ENCODE measurements around the gene VAMP7.
A peak's percentile ranks its signal among the peaks of the same experiment; 100 is the strongest.
"Not testable (repeated sequence)": the region's sequence is repeated elsewhere in the genome, so short reads cannot be mapped to it uniquely, and the experiment has no call there.

VAMP7 gene

DNA sequence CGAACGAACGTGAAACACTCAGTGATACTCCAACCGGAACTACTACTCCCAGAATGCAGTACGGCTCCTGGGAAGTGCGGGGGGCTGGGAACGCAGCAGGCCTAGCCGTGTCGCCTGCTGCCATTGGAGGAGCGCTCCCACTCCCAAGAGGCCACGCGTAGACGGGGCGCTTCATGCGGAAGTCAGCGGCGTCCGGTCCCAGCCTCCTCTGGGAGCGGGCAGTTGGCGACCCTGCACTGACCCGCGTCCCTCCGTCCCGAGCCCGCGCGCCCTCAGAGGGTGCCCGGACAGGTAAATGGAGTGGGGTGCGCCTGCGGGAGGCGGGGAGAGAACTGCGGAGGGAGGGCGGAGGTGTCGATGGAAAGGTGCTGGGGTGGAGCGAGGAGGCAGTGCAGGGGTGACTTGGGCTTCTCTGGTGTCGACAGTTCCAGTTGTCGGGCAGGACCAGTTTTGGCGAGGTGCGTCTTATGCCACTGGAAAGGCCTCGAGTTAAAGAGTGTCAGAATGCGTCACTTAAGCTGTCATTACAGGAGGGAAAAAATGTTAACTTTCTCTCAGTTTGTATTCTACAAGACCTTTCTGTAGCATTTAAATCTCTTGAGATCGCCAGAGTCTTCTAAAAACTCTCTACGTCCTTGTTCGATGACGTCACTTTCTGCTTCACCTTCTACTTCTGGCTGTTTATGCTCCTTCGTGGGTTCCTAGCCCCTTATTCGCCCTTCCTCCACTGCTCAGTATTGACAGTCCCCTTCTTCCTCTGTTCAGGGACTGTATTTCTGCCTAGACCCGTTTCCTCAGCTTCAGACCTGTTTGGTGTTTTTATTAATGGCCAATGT is at the start of gene VAMP7:
VAMP7 (plus strand) TSS at position 188 of the 836 bp plus-strand sequence. CDS start 8,122 bp downstream, outside the sequence.
- DNase-seq = peak; percentile 87

DNA sequence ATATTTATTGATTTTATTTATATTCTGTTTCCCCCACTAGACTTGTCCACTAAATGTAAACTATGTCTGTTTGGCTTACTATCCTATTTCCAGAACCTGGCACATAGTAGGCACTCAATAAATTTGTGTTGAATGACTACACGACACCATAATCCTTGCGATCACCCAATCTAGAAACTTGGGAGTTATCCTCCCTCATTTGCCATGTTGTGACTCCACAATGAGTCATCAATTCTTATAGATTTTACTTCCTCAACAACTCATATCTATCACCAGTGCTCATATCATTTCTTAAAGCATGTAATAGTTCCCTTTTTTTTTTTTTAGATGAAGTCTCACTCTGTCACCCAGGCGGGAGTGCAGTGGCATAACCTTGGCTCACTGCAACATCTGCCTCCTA is 39.9 kb upstream of the VAMP7 start:
- DNase-seq = no peak

GRCh38 chrX:155851786-155852185 is 29.4 kb upstream of the VAMP7 start:
- DNase-seq = not testable (repeated sequence)

DNA sequence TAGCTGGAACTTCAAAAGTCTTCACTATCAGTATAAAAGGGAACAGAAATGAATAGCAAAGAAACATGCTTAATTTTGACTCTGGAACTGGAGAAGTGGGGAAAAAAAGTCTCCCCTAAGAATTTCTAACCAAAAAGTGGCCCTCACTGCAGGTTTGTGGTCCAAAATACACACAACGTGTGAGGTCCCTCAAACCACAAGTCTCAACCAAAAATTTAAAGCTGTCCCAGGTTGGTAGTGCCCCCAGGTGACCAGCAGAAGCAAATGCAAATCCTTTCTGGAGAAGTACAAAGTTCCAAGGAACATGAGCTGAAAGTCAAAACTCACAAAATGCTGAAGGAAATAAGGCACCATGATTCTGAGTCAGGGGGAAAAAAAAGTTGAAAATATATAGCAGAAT is 23.6 kb upstream of the VAMP7 start:
- DNase-seq = no peak

DNA sequence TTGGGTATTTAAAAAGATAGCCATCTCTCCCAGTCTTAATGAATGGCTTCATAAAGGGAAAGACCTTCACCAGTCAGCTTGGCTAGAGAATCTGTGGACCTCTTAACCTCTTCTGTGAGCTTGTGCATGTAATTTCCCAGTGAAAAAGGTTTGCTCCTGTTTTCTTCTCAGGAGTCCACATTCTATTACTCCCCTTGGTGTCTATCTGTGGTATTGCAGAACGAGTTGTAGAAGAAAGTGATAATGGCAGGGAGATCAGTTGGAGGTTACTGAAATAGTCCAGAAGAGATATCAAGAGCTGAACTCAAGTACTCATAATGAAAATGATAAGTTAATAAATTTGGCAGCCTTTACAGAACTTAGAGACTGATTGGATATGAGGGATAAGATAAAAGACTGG is 16.5 kb upstream of the VAMP7 start:
- no peak for DNase-seq

- no peak for DNase-seq
Measured at GRCh38 chrX:155865193-155865592, 16.0 kb upstream of the VAMP7 start.

DNA sequence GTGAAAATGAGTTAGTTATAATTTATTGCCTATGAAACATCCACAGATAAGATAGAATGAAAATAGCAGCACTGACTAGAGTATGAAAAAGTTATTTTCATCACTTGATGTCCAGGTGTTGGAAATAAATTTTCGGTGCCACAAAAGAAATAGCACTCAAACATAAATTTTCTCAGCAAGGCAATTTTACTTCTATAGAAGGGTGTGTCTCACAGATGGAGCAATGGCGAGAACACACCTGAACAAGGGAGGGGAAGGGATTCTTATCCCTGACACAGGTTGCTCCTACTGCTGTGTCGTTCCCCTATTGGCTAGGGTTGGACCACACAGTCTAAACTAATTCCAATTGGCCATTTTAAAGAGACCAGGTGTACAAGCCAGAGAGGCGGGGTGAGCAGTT is 13.3 kb upstream of the VAMP7 start:
- DNase-seq = no peak

- DNase-seq = no peak
Measured at GRCh38 chrX:155870958-155871357, 10.2 kb upstream of the VAMP7 start.

- DNase-seq = no peak
Measured at GRCh38 chrX:155871934-155872333, 9.2 kb upstream of the VAMP7 start.

- DNase-seq = no peak
Measured at GRCh38 chrX:155873188-155873587, 8.0 kb upstream of the VAMP7 start.

- DNase-seq = no peak
Measured at GRCh38 chrX:155874571-155875244, 6.4 kb upstream of the VAMP7 start.

DNA sequence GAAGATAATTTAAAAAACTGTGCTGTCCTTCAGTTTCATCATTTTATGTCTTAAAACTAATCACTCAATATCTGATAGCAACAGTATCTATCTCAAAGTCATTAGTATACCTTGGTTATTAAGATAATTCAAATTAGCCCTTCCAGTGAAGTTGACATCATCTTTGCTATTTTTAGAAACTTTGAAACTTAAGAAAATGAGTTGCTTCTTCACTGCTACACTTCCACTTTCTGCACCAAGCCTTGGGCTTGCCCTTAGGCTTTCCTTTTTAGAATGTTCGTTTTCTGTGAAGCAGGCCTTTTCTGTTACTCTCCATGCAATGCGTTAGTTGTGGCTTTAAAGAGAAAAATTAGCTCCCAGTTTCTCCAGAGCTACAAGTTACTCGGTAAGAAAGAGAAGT is 4.4 kb upstream of the VAMP7 start:
- no peak for DNase-seq

GRCh38 chrX:155877288-155877687 is 3.9 kb upstream of the VAMP7 start:
- DNase-seq = no peak

GRCh38 chrX:155880586-155881157 is 473 bp upstream of the VAMP7 start:
- DNase-seq = no peak

DNA sequence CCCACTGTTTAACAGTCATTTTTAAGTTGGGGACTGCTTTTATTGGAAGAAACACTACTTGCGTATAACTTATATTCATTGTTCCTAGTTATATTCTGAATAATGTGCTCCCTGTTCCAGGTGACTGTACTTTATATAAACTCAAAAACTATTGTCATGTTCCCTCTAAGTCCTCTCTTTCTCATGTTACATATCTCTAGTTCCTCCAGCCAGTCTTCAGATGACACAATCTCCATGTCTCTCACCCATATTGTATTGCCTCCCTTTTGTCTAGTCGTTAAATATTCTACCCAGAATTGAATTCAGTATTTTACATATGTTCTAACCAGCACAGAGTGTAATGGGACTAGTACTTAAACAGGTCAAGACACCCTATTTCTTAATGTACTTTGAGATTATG is 5.3 kb downstream of the VAMP7 start:
- no peak for DNase-seq

GRCh38 chrX:155888139-155888538 is 7.0 kb downstream of the VAMP7 start:
- DNase-seq = no peak

- DNase-seq = no peak
Measured at GRCh38 chrX:155889328-155889727, 8.2 kb downstream of the VAMP7 start.

DNA sequence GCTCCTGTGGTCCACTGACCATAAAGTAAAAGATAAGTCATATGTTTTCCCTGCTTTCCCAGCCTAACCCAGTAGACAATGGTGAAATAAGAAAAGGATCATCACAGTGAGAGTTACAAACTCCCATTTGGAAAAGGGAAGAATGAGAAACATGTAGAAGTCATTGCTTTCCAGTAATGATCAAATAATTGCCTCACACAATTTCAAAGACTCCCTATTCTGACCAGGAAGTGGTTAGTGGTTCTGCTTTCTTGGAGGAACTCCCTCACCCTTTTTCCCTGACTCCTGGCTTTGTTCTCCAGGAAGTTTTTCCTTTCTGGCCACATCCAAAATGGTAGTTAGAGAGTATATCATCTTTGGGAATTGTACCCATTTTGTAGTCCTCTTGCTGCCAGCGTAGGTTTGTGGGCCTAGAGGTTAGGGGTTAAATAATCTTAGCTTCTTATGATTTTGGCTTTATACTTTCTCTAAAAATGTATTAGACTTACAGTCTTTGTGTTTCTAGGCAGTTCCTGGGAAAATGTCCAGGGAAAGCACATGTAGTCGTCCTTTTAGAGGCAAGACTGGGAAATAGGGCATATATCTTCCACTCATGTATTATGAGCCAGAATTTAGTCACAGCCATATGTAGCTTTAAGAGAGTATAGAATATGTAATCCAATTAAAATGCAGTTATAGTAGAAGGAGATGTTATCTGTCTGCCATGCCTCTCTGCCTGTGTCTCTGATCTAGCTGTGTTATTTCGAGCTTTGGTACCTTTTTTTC is 10.5 kb downstream of the VAMP7 start:
- DNase-seq = no peak

DNA sequence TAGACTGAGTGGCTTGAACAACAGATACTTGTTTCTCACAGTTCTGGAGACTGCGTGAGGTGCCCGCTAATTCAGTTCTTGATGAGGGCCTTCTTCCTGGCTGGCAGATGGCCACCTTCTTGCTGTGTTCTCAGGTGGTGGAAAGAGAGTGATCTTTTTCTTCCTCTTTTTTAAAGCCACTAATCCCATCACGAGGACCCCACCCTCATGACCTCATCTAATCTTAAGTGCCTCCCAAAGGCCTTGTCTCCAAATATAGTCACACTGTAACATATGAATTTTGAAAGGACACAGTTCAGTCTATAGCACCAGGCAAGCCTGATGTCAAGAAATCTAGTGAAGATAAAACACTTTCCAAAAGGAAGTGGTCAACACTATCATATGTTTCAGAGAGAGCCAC is 12.4 kb downstream of the VAMP7 start:
- DNase-seq = no peak

GRCh38 chrX:155896512-155896911 is 15.4 kb downstream of the VAMP7 start:
- no peak for DNase-seq

DNA sequence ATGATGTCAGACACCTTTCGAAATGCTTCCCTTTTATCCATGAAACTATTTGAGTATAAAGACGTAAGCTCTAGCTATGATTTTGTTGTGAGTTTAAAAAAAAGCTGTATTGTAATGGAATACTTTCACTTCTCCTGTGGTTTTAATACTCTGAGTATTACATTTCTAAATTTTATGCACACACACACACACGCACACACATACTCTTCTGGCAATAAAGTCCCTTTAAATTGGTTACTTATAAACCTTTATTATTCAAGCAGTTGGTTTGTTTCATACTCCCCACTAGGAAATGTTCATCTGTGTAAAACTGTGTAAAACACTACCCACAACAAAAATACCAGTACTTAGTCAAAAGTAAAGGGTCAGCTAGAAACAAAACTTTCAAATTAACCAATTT is 18.2 kb downstream of the VAMP7 start:
- DNase-seq = no peak

DNA sequence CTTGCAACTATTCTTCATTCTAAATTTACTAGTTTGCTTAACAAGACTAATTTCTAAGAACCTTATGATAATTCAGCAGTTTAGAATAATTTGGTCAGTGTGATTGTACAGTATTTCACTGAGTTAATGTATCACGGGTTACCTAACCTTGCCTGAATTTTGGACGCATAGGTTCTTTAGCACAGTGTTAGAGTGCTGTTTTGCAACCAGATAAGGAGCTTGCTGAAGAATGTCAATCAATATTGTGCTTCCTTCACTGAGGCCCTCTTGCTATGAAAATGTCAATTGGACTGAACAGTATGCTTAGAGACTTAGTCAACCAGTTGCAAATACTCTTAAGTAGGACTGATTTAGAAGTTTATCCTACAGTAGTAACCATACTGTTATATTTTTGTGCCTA is 19.6 kb downstream of the VAMP7 start:
- no peak for DNase-seq

GRCh38 chrX:155907661-155908060 is 26.5 kb downstream of the VAMP7 start:
- DNase-seq = not testable (repeated sequence)

Measured in activated CD4-positive, alpha-beta T cell treated with anti-CD3 and anti-CD28 coated beads for 48 hours (primary cell).